CD1c-positive myeloid dendritic cell (primary cell): ENCODE data around the gene DYNC2I2.
"Not testable (repeated sequence)": the region's sequence is repeated elsewhere in the genome, so short reads cannot be mapped to it uniquely, and the experiment has no call there.

ENCODE experiments used
- DNase-seq: peaks from one replicate; pipeline ENCODE4 v3.0.0-alpha.2; 2016; ENCODE audit errors: extremely low spot score

The DYNC2I2 gene

DNA sequence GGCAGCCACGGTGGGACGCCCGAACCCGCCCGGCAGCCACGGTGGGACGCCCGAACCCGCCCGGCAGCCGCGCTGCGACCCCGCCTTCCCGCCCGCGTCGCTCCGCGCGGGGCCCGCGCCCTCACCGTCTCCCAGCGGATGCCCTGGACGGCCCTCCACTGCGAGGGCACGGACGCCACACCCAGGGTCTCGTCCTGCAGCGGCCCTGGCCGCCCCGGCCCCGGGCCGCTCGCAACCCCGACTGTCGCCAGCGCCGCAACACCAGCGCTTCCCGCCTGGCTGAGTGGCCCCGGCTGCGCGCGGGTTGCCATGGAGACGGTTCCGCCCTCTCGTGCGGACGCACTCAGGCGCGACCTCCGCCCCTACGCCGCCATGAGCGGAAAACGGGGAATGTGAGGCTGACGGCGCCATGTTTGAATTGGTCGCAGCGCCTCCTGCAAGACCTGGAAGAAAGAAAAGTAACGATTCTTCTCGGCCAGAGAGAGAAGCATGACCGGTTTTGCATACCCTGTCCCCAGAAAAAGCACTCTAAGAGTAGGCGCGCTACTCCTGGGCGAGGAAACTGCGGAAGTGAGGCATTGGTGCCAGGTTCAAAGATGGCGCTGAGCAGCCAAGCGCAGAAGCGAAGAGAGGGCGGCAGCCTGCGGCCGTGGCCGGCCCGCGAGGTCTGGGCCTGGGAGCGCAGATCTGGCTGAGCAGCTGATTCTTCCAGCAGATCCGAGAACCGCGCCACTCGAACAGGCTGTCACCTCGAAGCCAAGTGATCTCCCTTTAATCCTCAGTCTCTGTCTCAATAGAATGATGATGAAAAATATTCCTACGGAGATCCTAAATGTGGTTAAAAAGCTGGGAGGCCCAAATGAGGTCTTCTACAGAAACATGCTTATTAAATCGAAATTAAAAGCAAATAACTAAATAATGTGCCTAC lies at the start of gene DYNC2I2:
Gene DYNC2I2 (minus strand): TSS at position 432 of the 928 bp plus-strand sequence. CDS start 121 bp downstream, at position 311.
- DNase-seq: peak; percentile 98

- no peak for DNase-seq
Measured at GRCh38 chr9:128706045-128706444, 49.4 kb upstream of the DYNC2I2 start.

DNA sequence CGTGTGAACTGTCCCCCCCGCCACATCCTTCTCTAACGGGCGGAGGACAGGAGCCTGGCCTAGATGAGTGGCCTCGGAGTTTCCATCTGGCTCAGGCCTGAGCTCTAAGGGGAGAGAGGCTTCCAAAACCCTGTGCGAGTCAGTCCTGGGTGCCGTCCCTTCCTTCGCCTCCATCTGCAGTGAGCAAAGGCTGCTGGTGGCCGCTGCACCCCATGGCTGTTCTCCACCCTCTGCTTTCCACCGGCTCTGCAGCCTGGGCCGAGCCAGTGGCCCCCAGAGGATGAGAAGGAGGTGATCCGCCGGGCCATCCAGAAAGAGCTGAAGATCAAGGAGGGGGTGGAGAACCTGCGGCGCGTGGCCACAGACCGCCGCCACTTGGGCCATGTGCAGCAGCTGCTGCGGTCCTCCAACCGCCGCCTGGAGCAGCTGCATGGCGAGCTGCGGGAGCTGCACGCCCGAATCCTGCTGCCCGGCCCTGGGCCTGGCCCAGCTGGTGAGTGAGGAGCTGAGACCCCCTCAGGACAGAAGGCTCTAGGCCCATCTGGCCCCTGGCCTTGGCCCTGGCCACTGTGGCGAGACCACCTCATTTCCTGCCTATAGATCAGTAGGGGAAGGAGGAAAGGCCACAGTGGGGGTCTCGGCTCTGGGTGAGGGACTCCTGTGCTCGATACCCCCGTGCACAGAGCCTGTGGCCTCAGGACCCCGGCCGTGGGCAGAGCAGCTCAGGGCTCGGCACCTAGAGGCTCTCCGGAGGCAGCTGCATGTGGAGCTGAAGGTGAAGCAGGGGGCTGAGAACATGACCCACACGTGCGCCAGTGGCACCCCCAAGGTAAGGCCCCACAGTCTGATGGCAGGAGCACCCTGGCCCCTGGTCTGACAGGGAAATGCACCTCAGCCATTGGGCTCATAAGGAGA lies 48.7 kb upstream of the DYNC2I2 start:
- DNase-seq: no peak

DNA sequence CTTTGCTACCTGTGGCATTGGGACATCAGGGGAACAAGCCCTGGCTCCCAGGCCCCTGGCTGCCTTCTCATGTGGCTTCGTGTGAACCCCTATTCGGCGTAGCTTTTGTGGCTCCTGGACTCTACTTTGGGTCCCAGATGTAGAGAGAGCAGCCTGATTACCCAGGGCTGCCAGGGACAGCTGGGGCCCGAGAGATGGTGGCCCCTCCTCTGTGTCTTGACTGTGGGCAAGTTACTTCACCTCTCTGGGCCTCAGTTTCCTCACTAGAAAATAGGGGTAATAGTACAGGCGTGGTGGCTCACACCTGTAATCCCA lies 47.7 kb upstream of the DYNC2I2 start:
- DNase-seq: no peak

GRCh38 chr9:128703616-128704355 lies 47.1 kb upstream of the DYNC2I2 start:
- DNase-seq: no peak

GRCh38 chr9:128702949-128703615 lies 46.4 kb upstream of the DYNC2I2 start:
- DNase-seq: no peak

DNA sequence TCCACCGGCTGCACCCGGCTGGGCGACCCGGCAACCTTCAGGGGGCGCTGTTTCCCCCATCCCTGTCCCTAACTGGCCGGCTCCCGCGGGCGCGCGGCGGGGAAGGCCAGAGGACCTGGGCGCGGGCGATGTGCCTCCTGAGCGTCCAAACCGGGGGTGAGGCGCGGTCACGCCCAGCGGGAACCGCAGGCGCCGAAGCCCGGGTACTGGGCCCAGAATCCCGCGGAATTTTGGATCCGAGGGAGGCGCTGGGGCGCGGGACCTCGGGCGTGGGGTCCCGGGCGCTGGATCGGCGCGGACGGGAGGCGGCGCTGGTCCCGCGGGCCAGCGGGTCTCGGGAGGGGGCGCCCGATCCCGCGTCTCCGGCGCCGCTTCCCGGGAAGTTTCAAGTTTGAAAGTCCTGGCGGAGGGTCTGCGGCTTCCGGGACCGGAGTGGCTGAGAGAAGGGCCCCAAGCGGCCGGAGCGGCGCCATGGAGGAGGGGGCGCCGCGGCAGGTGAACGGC lies 45.9 kb upstream of the DYNC2I2 start, which contains the start of gene PKN3:
Gene PKN3 (plus strand): TSS at position 59 of the 504 bp plus-strand sequence. CDS start 413 bp downstream, at position 472.
- DNase-seq: peak; percentile 87

DNA sequence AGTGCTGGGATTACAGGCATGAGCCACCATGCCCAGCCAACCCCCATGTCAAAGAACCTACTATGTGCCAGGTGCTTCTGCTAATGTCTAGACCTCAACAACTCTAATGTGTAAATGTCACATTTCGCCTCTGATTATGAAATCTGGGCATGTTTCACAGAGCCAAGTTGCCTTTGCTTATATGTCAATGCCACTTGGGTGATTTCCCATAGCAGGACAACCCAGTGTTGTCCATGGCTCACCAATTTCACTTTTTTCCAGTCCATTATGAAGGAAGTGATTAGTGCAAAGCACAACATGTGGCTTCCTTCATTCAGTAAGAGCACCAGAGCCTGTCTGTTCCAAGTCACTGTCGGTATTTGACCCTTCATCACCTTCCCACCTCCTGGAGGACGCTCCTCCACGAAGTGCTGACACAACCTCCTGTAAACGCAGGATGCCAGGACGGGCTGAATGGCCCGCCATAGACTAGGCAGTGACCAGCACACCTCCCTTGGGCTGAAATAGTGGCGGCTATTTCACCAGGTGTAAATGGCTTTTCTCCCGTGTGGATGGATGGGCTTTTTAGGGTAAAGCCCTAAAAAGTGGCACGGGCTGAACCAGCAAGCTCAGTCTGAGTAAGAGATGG lies 44.7 kb upstream of the DYNC2I2 start:
- DNase-seq: no peak

DNA sequence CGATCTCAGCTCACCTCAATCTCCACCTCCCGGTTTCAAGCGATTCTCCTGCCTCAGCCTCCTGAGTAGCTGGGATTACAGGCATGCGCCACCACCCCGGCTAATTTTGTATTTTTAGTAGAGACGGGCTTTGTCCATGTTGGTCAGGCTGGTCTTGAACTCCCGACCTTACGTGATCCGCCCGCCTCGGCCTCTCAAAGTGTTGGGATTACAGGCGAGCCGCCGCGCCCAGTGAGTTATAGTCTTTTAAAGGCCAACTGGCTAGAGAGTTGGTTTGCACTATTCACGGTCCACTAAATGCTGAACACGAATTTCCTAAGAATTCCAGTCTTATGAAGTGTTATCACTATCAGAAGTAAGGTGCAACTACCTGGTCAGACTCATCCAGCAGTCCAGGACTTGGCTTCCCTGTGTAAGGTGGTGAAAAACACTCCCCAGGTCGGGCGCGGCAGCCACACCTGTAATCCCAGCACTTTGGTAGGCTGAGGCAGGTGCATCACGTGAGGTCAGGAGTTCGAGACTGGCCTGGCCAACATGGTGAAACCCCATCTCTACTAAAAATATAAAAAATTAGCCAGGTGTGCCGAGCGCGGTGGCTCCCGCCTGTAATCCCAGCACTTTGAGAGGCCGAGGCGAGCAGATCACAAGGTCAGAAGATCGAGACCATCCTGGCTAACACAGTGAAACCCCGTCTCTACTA lies 42.6 kb upstream of the DYNC2I2 start:
- DNase-seq: not testable (repeated sequence)

GRCh38 chr9:128696923-128697707 lies 40.5 kb upstream of the DYNC2I2 start:
- no peak for DNase-seq

- DNase-seq: no peak
Measured at GRCh38 chr9:128694344-128694743, 37.7 kb upstream of the DYNC2I2 start.

DNA sequence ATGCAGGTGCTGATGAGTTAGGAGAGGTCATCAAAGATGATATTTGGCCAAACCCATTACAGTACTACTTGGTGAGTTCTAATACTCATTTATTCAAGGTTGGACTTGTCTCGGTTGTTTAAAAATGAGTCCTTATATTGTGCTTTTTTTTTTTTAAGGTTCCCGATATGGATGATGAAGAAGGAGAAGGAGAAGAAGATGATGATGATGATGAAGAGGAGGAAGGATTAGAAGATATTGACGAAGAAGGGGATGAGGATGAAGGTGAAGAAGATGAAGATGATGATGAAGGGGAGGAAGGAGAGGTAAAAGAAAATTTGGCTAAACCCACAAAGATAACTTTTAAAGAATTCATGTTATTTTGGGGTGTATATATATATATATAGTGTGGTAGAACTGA lies 37.1 kb upstream of the DYNC2I2 start:
- not testable (repeated sequence) for DNase-seq

DNA sequence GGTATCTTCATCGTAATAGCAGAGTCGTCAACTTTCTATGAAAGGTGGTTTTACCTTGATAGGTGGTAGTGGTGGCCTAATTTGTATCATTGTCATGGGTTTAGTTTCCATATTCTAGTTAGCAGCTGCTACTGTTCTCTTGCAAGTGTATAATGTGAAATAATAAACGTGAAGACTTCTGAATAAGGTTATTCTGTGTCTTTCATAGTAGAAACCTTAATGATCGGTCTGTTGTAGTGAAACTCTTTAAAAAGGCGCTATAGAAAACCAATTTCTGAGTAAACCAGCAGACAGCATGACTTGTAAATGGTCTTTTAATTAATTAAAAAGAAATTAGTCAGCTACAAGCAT lies 34.0 kb upstream of the DYNC2I2 start:
- no peak for DNase-seq

DNA sequence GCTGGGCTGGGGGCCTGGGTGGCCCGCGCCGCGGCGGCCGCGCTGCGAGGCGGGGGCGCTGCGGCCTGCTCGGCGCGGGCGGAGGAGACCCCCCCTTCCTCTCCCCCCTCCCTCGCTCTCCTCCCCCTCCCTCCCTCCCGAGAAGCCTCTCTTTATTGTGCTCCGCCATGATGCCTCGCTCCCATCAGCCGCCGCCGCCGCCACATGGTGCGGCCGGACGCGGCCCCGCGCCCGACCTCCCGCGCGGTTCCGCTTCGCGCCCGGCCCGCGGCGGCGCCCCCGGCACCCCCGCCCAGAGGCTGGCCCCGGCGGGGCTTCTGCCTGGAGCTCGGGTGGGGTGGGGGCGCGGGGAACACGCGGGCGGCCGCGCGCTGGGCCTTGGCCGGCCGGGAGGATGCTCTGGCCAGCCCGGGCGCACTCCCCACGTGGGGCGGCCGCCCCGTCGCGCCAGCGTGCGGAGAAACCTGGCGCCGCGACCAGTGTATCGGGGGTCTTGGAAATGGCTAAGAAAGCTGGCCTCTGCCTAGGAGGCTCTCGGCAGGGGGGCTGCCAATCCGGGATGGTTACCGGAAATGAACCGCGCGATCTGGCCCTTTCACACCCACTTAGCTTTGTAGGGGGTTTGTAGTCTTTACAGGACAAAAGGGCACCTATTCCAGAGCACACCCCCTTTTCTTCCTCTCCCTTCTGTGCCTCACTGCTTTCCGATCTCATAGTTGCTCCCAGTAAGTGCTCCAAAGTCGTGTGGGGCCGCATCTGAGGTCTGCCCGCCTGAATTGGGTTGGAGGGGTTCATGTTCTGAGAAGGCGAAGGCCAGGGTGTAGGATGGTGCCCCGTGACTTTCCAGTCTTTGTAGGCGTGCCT lies 33.4 kb upstream of the DYNC2I2 start:
- peak; percentile 60 for DNase-seq

DNA sequence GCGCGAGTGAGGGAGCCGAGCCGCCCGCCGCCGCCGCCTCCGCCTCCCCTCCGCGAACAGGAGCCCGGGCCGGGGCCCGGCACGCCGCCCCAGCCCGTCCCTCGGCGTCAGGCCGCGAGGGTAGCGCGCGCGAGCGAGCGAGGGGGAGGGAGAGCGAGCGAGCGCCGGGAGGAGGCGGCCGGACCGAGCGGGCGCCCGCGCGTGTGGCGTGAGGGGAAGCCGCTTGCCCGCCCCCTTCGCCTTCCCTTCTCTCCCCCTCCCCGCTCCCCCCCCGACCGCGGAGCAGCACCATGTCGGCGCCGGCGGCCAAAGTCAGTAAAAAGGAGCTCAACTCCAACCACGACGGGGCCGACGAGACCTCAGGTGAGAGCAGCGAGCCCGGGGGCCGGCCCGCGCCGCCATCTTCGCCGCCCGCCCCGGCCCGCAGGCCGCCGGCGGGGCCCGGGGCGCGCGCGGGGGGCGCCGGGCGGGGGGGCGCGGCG lies 32.7 kb upstream of the DYNC2I2 start:
- no peak for DNase-seq

GRCh38 chr9:128688501-128689292 lies 32.0 kb upstream of the DYNC2I2 start, which contains the start of gene SET:
SET (plus strand) TSS chr9:128689222; CDS start chr9:128689583, 361 bp downstream.
- peak; percentile 97 for DNase-seq

GRCh38 chr9:128687453-128687852 lies 30.8 kb upstream of the DYNC2I2 start:
- DNase-seq: no peak
